22Rv1 (cell line): ENCODE data around the gene PAIP2.

Source experiments
- H3K27ac ChIP-seq: fragments of 450-650 bp; 2 replicates; pipeline ENCODE4 v1.5.1; 2017
- CTCF ChIP-seq: fragments of 450-650 bp; IDR thresholded peaks from 2 replicates; pipeline ENCODE4 v1.5.1; 2017; ENCODE audit warnings: mild to moderate bottlenecking
- ZFX ChIP-seq: fragments of 450-650 bp; IDR thresholded peaks from 2 replicates; pipeline ENCODE4 v1.6.1; 2017; ENCODE audit warnings: antibody characterized with exemption, borderline replicate concordance

The PAIP2 gene

GRCh38 chr5:139410993-139411828, 69.6 kb downstream of the PAIP2 start:
- no peak overlapping the region for H3K27ac ChIP-seq
- TF ChIP-seq ZFX (no peak), CTCF (no peak)

- TF ChIP-seq ZFX (no peak), CTCF (no peak)
- H3K27ac ChIP-seq = no peak overlapping the region
Observed at GRCh38 chr5:139413153-139413552, 71.5 kb downstream of the PAIP2 start.

DNA sequence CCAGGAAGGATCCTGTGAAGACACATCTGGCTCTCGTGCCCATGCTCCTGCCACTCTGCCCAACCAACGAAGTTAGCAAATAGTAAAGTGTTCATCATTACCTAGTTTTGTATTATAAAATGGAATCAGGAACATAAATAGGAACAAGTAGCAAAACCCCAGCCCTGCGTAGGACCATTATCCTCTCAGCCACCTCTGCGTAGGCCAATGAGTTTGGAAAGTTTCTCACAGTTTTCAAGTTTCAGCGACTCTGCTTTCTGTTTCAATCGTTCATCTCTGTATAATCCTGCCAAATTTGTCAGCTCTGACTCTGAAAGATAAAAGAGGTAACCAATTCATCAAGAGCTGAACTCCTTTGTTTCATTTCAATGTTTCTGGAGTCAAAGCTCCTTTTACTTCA, 72.3 kb downstream of the PAIP2 start:
- no peak overlapping the region for H3K27ac ChIP-seq
- TF ChIP-seq ZFX = no peak
- TF ChIP-seq CTCF = no peak

GRCh38 chr5:139414581-139415130, 73.0 kb downstream of the PAIP2 start:
- TF ChIP-seq CTCF (no peak), ZFX (no peak)
- no peak overlapping the region for H3K27ac ChIP-seq

DNA sequence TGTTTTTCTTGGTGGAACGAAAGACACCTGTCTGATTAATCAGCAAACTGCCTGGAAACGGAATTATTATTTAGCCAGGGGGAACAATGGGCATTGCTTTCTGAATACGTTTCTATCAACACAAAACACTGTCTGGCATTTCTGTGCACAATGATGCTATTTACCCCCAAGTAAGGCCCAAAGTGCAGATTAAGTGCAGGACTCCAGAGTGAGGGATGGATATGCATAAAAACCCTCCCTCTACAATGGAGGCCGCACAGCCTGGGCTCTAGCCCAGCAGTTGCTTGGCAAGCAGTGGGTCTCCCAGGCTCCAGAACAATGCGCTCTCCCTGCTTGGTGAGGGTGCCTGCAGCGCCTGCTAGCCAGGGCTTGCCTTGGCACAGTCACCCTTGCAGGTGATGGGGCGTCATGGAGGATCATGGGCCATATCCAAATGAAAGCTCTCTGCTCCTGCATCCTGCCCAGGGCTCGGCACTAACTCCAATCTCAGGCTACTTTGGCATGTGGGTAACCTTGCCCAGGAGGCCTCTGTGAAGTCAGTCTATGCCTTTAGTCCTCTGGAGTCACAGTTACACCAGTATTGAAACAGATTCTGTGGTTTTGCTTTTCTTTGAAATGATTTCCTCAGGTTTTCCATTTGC, 73.7 kb downstream of the PAIP2 start:
- TF ChIP-seq ZFX (no peak), CTCF (no peak)
- no peak overlapping the region for H3K27ac ChIP-seq

DNA sequence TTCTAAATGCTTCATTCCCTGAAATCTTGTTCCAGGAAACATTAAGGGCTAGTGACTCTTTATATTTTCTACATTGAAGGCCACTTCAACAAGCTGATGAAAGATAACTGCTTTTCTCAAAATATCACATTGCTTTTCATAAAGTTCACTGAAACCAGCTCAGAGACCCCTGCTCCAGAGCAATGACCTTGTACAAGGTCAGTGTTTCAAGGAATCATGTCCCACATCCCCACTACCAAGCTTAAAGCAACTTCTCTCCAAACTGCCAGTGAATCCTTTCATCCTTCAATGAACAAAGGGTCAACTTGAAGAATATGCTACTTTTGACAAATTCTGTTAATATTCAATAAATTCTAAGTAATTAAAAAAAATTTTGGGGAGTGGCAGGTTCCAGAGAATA, 74.2 kb downstream of the PAIP2 start:
- no peak overlapping the region for H3K27ac ChIP-seq
- TF ChIP-seq CTCF = no peak
- no peak for TF ChIP-seq ZFX

GRCh38 chr5:139416651-139417050, 75.0 kb downstream of the PAIP2 start:
- no peak overlapping the region for H3K27ac ChIP-seq
- TF ChIP-seq ZFX (no peak), CTCF (no peak)
